Activated T-helper 2 cell treated with anti-CD3 and anti-CD28 coated beads, Interferon-gamma antibody, Interleukin-2, Interleukin-4, amounts not matched to agents 10 μg/mL and 5 μg/mL and 100 μg/mL, durations not matched to agents 14 hours and 24 hours and 36 hours (primary cell): ENCODE data around the gene TAF3. TPM values are rescaled to one million over a fixed set of nuclear protein-coding genes. Genes with fewer than 3 reads are reported as not detected.

ENCODE experiments used
- DNase-seq: peaks from one replicate; pipeline ENCODE4 v3.0.0; 2021; ENCODE audit warnings: low spot score
- H3K27ac Mint-ChIP-seq: one replicate; pipeline ENCODE4 v1.8.0; 2021; ENCODE audit warnings: mixed read lengths
- H3K27me3 Mint-ChIP-seq: one replicate; pipeline ENCODE4 v1.8.0; 2021; ENCODE audit warnings: low read depth, mixed read lengths
- H3K36me3 Mint-ChIP-seq: one replicate; pipeline ENCODE4 v1.8.0; 2021; ENCODE audit warnings: low read depth, mixed read lengths
- H3K4me1 Mint-ChIP-seq: one replicate; pipeline ENCODE4 v1.8.0; 2021; ENCODE audit warnings: low read depth, mixed read lengths
- H3K4me3 Mint-ChIP-seq: one replicate; pipeline ENCODE4 v1.8.0; 2021; ENCODE audit warnings: low read depth, mild to moderate bottlenecking, moderate library complexity, mixed read lengths
- H3K9me3 Mint-ChIP-seq: one replicate; pipeline ENCODE4 v1.8.0; 2021; ENCODE audit warnings: mixed read lengths
- intact Hi-C: fragments of 100-400 bp; cut with micrococcal nuclease; formaldehyde crosslinking; loops from one replicate; pipeline ENCODE4 v1.15.1; 2023
- total RNA-seq: library from RNA; stranded (reverse); gene quantifications from 2 replicates; pipeline ENCODE4 v1.2.3, GENCODE V29; 2022

TAF3 gene
- total RNA-seq, 1 donor from 2014 or later = 17.4 TPM

DNA sequence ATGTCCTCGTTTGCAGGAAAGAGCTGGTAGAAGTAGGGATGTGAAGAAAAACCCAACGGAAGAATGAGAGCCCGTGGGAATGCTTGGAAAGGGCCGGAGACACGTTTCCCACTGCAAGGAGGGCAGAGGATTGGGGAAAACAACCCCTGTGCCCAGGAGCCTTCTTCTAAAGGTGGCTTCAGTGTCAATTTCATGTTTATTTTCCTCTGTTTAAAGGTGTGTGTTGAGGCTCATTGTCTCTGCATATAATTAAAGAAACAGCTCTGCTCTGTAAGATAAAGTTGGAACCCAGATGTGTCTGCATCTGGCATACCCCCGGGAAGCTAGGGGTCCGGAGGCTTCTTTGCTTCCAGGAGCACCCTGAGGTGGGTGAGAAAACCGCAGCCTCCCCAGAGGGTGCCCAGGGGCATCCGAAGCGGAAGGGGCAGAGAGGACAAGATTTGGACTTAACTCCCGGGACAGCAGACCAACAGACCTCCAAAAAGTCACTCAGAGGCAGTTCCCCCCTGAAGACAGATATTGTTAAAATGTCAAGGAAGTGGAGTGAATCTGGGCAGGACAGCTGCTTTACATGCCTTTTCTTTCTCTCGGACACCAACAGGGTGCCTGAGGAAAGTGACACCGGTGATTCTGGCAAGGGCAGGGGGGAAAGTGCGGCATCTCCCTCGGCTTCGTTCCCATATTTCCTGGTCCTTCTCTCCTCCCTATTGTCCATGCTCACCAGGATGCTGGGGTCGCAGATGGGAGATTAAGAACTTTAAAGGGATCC is 227.6 kb downstream of the TAF3 start:
- Mint-ChIP-seq H3K27ac (peak overlapping the region; percentile 40), H3K4me1 (peaks cover 57% of the 10 kb centered on the region), H3K27me3 (peaks cover 33% of the 10 kb centered on the region), H3K4me3 (peak overlapping the region; percentile 81), H3K9me3 (no peaks in the 10 kb centered on the region), H3K36me3 (peaks cover 55% of the 10 kb centered on the region)
- DNase-seq = no peak
- intact Hi-C loops = loop anchor here (5.0 kb wide), 5 partner anchors 531 to 1256 kb away; no protein-coding TSS in a partner anchor

DNA sequence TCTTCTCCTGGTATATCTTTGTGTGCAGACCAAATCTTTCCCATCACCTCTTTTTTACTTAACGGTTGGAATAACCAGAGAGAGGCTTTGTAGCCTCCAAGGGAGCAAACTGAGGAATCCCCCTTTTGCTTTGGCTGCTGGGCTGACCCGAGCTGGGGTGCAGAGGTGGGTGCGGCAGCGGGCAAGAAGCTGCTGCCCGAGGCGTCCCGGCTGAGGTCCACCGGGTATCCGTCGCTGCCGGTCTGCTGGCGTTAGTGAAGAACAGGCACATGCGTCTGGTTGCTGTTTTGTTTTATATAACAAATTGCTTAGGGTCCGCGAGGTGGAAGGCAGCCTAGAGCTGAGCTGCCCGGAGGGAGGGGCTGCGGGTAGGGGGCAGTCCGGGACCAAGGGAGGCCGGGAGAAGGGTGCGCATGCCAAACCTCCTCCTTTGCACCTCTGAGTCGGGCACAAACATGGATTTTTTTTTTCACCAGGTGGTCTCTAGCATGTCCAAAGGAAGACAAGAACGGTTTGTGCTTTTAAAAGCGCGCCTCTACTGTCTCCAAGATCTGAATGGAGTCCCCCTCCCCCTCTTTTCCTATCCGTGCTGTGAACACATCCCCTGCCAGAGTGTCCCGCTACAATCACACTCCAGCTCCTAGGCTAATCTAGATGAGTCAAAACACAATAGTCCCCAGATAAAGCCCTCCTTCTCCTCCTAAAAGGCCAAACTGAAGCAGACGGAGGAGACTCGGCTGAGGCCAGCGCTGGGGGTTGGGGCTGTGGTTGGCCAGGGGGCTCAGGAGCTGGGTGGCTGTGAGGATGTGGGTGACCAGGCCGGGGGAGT is 229.4 kb downstream of the TAF3 start:
- H3K36me3 Mint-ChIP-seq = peaks cover 64% of the 10 kb centered on the region
- DNase-seq = no peak
- no peaks in the 10 kb centered on the region for H3K9me3 Mint-ChIP-seq
- H3K4me1 Mint-ChIP-seq = peaks cover 51% of the 10 kb centered on the region
- peak overlapping the region; percentile 96 for H3K27ac Mint-ChIP-seq
- H3K4me3 Mint-ChIP-seq = peak overlapping the region; percentile 81
- peaks cover 17% of the 10 kb centered on the region for H3K27me3 Mint-ChIP-seq
- intact Hi-C loops = loop anchor here (2.0 to 5.0 kb wide), 6 partner anchors 15 to 1255 kb away; no protein-coding TSS in a partner anchor

DNA sequence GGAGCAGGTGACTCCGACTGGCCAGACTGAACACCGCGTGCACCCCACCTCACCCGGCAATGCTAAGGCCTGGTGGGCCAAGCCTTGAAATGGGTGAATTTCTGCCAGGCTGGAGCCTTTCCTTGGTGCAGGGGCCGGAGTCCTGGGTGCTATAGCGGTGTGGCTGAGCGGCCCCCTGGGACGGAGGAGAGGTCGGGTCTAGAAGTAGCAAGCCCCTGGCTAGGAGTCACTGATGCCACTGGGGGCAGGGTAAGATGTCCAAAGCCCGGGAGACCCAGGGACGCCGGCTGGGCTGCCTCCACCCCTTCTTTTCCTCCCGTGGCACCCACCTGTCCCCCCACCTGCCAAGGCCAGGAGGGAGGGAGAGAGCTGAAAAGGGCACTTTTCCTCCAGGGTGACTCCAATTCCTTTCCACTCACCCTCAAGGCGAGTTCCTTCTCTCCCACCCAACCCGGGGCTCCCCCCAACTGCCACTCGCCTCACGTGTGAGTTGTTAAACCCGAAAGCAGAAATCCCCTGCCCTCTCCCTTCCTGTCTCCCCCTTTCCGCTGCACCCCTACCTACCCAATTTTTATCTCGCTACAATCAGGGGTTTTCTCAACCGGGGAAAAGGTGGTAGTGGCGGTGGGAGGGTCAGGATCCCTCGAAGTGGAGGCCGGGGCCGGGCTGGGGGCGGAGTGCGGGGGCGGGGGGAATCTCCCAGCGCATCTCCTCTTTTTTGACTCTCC is 230.1 kb downstream of the TAF3 start:
- peaks cover 12% of the 10 kb centered on the region for H3K27me3 Mint-ChIP-seq
- peak overlapping the region; percentile 81 for H3K4me3 Mint-ChIP-seq
- no peaks in the 10 kb centered on the region for H3K9me3 Mint-ChIP-seq
- H3K27ac Mint-ChIP-seq = peak overlapping the region; percentile 96
- peaks cover 67% of the 10 kb centered on the region for H3K36me3 Mint-ChIP-seq
- peak; percentile 77 for DNase-seq
- peaks cover 52% of the 10 kb centered on the region for H3K4me1 Mint-ChIP-seq
- intact Hi-C loops = loop anchor here (1.0 to 5.0 kb wide), 7 partner anchors 9 to 1254 kb away; no protein-coding TSS in a partner anchor

DNA sequence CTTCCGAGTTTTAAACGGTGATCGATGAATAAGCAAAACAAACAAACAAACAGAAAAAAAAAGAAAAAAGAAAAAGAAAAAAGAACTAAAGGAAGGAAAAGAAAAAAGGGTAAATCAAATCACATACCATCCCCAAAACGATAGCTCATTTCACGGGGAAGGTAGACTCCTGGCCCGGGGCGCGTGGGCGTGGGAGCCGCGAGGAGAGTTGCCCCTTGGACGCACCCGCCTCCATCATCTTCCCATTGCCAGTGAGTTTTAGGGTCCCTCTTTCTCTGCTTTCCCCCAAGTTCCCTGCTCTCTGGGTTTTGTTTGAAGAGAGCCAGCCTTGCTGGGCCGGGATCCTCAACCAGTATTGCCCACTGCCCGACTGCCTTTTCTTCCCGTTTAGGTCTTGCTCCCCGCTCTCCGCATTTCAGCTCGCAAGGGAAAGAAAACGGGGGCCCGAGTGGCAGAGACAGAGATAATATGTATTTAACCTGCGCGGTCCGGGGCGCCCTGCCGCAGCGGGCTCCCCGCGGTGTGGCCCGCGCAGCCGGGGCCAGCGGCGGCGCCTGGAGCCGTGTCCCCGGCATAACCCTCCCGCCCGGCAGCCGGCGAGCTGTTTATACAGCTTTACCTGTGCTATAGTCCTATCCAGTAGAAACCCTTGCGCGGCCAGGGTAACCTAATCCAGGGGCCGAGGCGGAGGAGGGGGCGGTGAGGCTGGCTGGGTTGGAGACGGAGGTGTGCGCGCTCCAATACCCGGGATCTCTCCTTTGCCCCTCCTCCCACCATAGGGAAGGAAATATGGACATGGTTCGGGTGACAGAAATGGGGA is 230.9 kb downstream of the TAF3 start:
- peaks cover 69% of the 10 kb centered on the region for H3K36me3 Mint-ChIP-seq
- H3K27ac Mint-ChIP-seq = peak overlapping the region; percentile 96
- intact Hi-C loops = loop anchor here (1.0 to 5.0 kb wide), 7 partner anchors 8 to 1253 kb away; no protein-coding TSS in a partner anchor
- H3K27me3 Mint-ChIP-seq = peaks cover 6% of the 10 kb centered on the region
- no peaks in the 10 kb centered on the region for H3K9me3 Mint-ChIP-seq
- DNase-seq = no peak
- H3K4me1 Mint-ChIP-seq = peaks cover 44% of the 10 kb centered on the region
- H3K4me3 Mint-ChIP-seq = peak overlapping the region; percentile 81

DNA sequence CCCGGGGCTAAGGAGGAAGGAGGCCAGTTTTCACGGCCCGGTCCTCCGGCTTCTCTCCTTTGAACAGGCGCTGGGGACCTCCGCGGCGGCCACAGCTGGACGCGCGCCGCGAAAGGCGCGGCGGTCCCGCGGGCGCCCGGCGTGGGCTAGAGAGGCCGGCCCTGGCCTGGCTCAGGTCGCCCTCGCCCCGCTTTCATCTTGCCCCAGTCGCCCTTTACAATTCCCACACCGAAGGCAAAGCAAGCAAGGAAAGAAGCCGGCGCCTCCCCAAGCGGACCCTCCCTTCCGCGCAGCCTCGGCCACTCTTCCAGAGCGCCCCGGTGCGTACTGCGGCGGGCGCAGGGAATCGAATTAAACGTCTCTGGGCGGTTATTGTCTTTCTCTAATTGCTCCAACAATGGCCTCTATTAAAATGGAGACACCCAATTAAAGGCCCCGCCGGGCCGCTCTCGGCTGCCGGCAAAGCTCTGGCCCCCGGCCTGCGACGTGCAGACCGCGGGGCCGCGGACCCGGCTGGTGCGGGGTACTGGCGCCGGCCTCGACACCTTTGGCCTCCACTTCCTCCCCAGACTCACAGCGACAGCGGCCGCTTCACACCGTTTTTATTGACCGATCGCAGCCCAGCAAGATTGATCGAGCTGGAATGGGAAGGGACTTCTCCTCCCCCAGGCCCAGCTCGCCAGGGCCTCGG is 231.7 kb downstream of the TAF3 start:
- Mint-ChIP-seq H3K27ac (peak overlapping the region; percentile 84), H3K4me1 (peaks cover 38% of the 10 kb centered on the region), H3K36me3 (peaks cover 70% of the 10 kb centered on the region), H3K9me3 (no peaks in the 10 kb centered on the region), H3K27me3 (peaks cover 2% of the 10 kb centered on the region), H3K4me3 (peak overlapping the region; percentile 89)
- DNase-seq = no peak
- intact Hi-C loops = loop anchor here (1.0 to 10.0 kb wide), 12 partner anchors 7 to 1995 kb away; no protein-coding TSS in a partner anchor

DNA sequence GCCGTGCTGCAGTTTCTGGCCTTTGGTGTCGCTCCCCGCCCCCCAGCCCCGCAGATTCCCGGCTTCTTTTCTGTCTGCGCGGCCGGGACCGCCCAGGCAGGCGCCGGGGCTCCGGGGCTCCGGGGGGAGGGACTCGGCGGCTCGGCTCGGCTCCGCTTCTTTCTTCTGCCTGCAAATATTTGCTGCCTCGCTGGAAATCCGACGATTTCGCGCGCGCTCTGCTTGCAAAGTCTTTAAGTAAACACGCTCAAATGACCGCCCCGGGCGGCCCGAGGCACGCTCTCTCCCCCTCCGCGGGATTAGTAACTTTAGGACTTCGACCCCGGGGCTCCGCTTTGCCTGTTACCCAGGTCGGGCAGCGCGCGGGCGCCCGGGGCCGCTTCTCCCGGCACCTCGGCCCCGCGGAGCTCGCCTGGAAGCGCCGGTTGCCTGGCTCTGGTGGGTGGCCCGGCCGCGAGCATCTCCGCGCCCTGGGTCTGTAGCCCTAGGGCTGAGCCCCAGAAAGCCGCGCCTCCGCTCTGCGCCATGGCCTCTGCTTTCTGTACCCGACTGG is 232.3 kb downstream of the TAF3 start:
- Mint-ChIP-seq H3K36me3 (peaks cover 76% of the 10 kb centered on the region), H3K27me3 (peaks cover 2% of the 10 kb centered on the region), H3K4me3 (peak overlapping the region; percentile 89), H3K9me3 (no peaks in the 10 kb centered on the region), H3K4me1 (peaks cover 34% of the 10 kb centered on the region), H3K27ac (peak overlapping the region; percentile 92)
- peak; percentile 45 for DNase-seq
- intact Hi-C loops = loop anchor here (5.0 to 10.0 kb wide), 5 partner anchors 352 to 1996 kb away; no protein-coding TSS in a partner anchor

DNA sequence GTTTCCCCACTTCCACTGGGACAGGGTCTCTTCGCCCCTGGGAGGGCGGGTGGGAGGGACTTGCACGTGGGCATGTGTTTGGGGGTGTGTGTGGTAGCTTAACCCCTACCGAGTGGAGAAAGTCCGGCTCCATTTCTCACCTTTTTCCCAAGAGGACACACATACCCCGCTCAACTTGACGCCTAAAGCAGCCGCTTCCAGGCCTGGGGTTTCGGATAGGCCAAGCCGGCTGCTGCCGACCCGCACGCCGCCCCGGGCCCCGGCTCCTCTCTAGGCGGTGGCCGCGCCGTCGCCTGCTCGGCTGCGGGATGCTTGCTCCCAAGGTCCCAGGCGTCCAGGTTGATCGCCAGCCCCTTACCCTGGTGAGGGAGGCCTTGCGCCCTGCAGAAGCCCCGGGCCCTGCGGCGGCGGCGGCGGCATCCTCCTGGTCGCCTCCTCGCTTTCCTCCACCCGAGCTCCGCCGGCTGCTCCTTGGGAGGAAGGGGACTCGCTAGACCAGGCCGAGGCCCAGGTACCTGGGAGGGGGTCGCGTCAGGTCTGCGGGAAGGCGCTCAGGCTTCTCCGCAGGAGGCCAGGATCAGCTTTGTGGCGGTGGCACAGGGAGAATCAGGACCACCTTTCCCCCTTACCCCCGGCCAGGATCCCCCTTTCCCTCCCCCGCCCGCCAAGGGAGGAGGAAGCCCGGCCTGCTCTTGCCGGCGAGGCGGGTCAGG is 233.0 kb downstream of the TAF3 start:
- DNase-seq = no peak
- Mint-ChIP-seq H3K4me3 (peak overlapping the region; percentile 89), H3K9me3 (no peaks in the 10 kb centered on the region), H3K27me3 (peaks cover under 1% of the 10 kb centered on the region), H3K27ac (peak overlapping the region; percentile 92), H3K36me3 (peaks cover 77% of the 10 kb centered on the region), H3K4me1 (peaks cover 28% of the 10 kb centered on the region)
- intact Hi-C loops = loop anchor here (5.0 to 10.0 kb wide), 5 partner anchors 351 to 1996 kb away; no protein-coding TSS in a partner anchor

DNA sequence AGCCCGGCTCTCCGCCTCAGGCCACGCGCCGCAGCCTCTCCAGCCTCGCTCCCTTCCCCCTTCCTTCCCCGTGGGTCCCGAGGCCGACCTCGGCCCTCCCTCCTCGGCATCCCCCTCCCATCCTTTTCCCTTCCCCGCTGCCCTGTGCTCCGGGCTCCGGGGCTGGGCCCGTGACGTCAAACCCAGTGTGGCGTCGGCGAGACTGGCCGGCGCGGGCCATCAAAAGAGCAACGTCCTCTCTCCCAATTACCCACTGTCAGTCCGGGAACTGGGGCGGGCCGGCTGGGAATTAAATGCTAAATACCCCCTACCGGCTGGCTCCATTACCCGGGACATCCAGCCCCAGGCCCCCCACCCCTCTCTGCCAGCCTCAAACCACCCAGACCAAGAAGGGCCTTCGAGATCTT is 233.5 kb downstream of the TAF3 start:
- DNase-seq = peak; percentile 47
- Mint-ChIP-seq H3K27ac (peak overlapping the region; percentile 94), H3K27me3 (no peaks in the 10 kb centered on the region), H3K36me3 (peaks cover 78% of the 10 kb centered on the region), H3K4me1 (peaks cover 23% of the 10 kb centered on the region), H3K9me3 (no peaks in the 10 kb centered on the region), H3K4me3 (peak overlapping the region; percentile 89)
- intact Hi-C loops = loop anchor here (1.0 to 10.0 kb wide), 6 partner anchors 308 to 1997 kb away; no protein-coding TSS in a partner anchor

DNA sequence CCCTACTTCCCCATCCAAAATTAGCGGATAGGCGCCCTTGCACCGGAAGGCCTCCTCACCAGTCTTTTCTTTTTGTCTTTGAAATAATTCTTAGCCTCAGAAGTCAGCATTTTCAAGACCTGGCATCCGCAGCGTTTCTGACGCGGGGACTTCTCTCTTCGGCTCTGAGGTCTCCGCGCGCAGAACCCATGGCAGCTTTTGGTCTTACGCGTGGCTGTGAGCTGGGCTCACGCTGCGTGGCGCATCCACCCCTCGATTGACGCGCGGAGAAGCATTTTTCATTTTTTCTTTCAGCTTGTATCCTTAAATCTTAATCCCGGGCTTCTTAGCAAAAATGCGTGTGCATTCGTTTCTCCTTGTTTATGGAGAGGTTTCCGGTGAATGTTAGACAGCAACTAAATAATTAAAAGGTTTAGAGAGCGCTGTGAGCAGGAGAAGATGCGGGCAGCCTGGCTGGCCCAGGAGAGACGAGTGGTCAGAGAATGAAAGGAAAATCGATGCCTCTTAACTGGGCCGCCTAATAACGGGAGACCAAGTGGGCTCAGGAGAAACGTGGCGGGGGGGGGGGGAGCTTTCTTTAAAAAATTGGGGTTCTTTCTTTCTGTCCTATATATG is 234.1 kb downstream of the TAF3 start:
- intact Hi-C loops = loop anchor here (1.0 to 10.0 kb wide), 6 partner anchors 308 to 1998 kb away; no protein-coding TSS in a partner anchor
- Mint-ChIP-seq H3K36me3 (peaks cover 78% of the 10 kb centered on the region), H3K4me3 (peak overlapping the region; percentile 89), H3K27me3 (no peaks in the 10 kb centered on the region), H3K9me3 (no peaks in the 10 kb centered on the region), H3K27ac (peak overlapping the region; percentile 94), H3K4me1 (peaks cover 17% of the 10 kb centered on the region)
- DNase-seq = peak; percentile 52

DNA sequence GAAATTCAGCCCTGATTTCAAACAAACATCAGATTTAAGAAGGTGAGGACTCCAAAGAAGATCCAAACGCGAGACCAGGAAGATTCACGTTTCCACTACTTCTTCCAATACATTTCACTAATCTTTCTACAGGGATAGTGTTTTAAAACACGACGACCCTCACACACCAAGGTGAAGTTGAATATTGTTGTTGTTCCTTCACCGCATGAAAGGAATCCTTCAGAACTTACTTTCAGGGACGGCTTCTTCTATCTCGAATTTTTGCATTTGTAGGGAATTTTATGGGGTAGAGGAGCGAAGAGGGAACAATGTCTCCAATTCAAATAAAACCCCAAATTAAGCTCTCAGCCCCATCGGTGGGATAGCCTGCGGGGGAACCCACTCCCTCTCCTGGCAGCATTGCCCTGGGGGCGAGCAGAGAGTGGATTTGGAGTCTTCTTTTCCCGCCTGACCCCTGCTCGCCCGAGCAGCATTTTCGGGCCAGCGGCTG is 234.7 kb downstream of the TAF3 start:
- Mint-ChIP-seq H3K36me3 (peaks cover 78% of the 10 kb centered on the region), H3K27ac (peak overlapping the region; percentile 94), H3K4me3 (peak overlapping the region; percentile 89), H3K9me3 (no peaks in the 10 kb centered on the region), H3K27me3 (no peaks in the 10 kb centered on the region), H3K4me1 (peaks cover 13% of the 10 kb centered on the region)
- no peak for DNase-seq
- intact Hi-C loops = loop anchor here (1.0 to 10.0 kb wide), 6 partner anchors 307 to 1998 kb away; no protein-coding TSS in a partner anchor
